ENCODE measurements around the gene CLIP2.

DNA sequence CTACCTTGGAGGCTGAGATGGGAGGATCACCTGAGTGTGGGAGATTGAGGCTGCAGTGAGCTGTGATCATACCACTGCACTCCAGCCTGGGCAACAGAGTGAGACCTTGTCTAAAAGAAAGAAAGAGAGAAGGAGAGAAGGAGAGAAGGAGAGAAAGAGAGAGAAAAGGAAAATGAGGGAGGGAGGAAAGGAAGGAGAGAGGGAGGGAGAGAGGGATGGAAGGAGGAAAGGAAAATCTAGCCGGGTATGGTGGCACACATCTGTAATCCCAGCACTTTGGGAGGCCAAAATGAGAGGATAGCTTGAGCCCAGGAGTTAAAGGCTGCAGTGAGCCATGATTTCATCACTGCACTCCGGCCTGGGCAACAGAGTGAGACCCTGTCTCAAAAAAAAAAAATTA is 121.6 kb downstream of the CLIP2 start:
- no peak for TF ChIP-seq POLR2A (IDR thresholded peaks at IDR 0.05)
- TF ChIP-seq POLR2AphosphoS5 (IDR thresholded peaks at IDR 0.05) = no peak
- TF ChIP-seq CTCF (IDR thresholded peaks at IDR 0.05) = no peak
- no peak for TF ChIP-seq EP300 (IDR thresholded peaks at IDR 0.05; ENCODE audit: low read depth)

All from transverse colon (tissue), 4 donors.